Liver (tissue), 3 donors: ENCODE data around the gene SLC25A12.

Source experiments
- ATF3 ChIP-seq: IDR thresholded peaks from 2 replicates; pipeline ENCODE4 v1.6.1; 2016; ENCODE audit warnings: antibody characterized with exemption
- CTCF ChIP-seq: fragments of 150-350 bp; IDR thresholded peaks from 2 replicates; pipeline ENCODE4 v1.5.1; 2017; ENCODE audit warnings: improper control_type of control experiment, low read depth, low read length; ENCODE audit not compliant: missing input control
- GABPA ChIP-seq, 2 donors: IDR thresholded peaks in 1 of 2; conservative IDR thresholded peaks in 1 of 2; 2 replicates each; pipeline ENCODE4 v1.6.1; 2016; ENCODE audit warnings: antibody characterized with exemption in 2 of 2, mild to moderate bottlenecking in 1 of 2, moderate library complexity in 1 of 2
- JUND ChIP-seq, 2 donors: IDR thresholded peaks; 2 replicates each; pipeline ENCODE4 v1.6.1; 2016; ENCODE audit warnings: antibody characterized with exemption in 2 of 2
- MAX ChIP-seq: IDR thresholded peaks from 2 replicates; pipeline ENCODE4 v1.6.1; 2016; ENCODE audit warnings: antibody characterized with exemption
- YY1 ChIP-seq: IDR thresholded peaks from 2 replicates; pipeline ENCODE4 v1.6.1; 2016; ENCODE audit warnings: antibody characterized with exemption, mild to moderate bottlenecking
- ZBTB33 ChIP-seq: IDR thresholded peaks from 2 replicates; pipeline ENCODE4 v1.6.1; 2016; ENCODE audit warnings: antibody characterized with exemption
- donor health status: healthy.
- donor health status: healthy.

GRCh38 chr2:171804456-171804855 lies 89.6 kb downstream of the SLC25A12 start:
- TF ChIP-seq CTCF (no peak), MAX (no peak), ZBTB33 (no peak), ATF3 (no peak), GABPA (IDR thresholded peaks at IDR 0.05 in 1 of 2, conservative IDR thresholded peaks at IDR 0.05 in 1 of 2) (no peak), JUND (IDR thresholded peaks at IDR 0.05) (no peak), YY1 (no peak)
